ENCODE results near the gene CSMD2. TPM values are rescaled to one million over a fixed set of nuclear protein-coding genes. Genes with fewer than 3 reads are reported as not detected.

CSMD2 gene
- total and polyA plus RNA-seq, 12 donors, result 0.35 to 5.1 (median 1.5) TPM

- H3K27ac ChIP-seq, result no peak overlapping the region
- no peaks in the 10 kb centered on the region for H3K27me3 ChIP-seq
- intact Hi-C loops (cut with DNase I), result no loop called here
- no peaks in the 10 kb centered on the region for H3K4me1 ChIP-seq (replicated peaks in 1 of 2)
- WGBS, 4 donors, result 76 to 90% (median 82%) methylated on average over 3 of the region's 3 CpGs
- DNase-seq, result no peak
- no peaks in the 10 kb centered on the region for H3K36me3 ChIP-seq (replicated peaks in 1 of 2)
- H3K9me3 ChIP-seq (replicated peaks in 1 of 3), result no peaks in the 10 kb centered on the region
- no peak for TF ChIP-seq POLR2A (IDR thresholded peaks at IDR 0.05)
- TF ChIP-seq, protein P1, sequence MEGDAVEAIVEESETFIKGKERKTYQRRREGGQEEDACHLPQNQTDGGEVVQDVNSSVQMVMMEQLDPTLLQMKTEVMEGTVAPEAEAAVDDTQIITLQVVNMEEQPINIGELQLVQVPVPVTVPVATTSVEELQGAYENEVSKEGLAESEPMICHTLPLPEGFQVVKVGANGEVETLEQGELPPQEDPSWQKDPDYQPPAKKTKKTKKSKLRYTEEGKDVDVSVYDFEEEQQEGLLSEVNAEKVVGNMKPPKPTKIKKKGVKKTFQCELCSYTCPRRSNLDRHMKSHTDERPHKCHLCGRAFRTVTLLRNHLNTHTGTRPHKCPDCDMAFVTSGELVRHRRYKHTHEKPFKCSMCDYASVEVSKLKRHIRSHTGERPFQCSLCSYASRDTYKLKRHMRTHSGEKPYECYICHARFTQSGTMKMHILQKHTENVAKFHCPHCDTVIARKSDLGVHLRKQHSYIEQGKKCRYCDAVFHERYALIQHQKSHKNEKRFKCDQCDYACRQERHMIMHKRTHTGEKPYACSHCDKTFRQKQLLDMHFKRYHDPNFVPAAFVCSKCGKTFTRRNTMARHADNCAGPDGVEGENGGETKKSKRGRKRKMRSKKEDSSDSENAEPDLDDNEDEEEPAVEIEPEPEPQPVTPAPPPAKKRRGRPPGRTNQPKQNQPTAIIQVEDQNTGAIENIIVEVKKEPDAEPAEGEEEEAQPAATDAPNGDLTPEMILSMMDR (IDR thresholded peaks at IDR 0.05), result no peak
- no peak overlapping the region for H3K4me3 ChIP-seq
Measured at GRCh38 chr1:33716976-33717688, 447.9 kb downstream of the CSMD2 start.

DNA sequence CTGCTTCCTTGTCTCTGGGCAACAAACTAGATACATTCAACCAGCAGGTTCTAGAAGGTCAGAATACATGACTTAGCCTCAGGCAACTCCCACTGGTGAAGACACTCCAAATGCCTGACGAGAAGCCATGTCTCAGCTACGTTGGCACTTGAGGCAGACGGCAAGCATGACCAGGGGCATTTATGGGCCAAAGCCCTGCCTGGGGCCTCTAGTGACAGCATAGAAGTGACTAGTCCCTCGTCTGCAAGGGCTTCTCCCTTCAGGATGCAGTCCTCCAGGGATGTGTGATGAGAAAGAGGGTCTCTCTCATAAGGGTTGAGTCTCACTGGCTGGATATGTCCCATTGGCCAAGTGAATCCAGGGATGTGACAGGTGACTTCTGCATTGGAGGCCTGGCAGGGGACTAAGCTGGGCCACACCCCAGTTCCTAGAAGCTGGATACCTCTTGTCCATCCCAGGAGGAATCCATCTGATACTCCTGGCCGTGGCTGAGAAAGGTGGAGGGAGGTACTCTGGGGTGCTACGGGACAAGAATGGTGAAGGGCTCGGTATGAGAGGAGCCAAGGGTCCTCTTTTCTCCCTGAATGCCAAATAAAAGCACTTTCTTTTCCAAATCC, 449.7 kb downstream of the CSMD2 start:
- TF ChIP-seq, protein P1 (IDR thresholded peaks at IDR 0.05), result no peak
- TF ChIP-seq POLR2A (IDR thresholded peaks at IDR 0.05), result no peak
- DNase-seq, result no peak
- Histone ChIP-seq H3K9me3 (replicated peaks in 1 of 3) (no peaks in the 10 kb centered on the region), H3K27me3 (no peaks in the 10 kb centered on the region), H3K4me3 (no peak overlapping the region), H3K36me3 (replicated peaks in 1 of 2) (no peaks in the 10 kb centered on the region), H3K27ac (no peak overlapping the region), H3K4me1 (replicated peaks in 1 of 2) (no peaks in the 10 kb centered on the region)
- intact Hi-C loops (cut with DNase I), result no loop called here
- 86 to 97% (median 91%) methylated on average over 3 to 7 of the region's 7 CpGs for WGBS, 4 donors

DNA sequence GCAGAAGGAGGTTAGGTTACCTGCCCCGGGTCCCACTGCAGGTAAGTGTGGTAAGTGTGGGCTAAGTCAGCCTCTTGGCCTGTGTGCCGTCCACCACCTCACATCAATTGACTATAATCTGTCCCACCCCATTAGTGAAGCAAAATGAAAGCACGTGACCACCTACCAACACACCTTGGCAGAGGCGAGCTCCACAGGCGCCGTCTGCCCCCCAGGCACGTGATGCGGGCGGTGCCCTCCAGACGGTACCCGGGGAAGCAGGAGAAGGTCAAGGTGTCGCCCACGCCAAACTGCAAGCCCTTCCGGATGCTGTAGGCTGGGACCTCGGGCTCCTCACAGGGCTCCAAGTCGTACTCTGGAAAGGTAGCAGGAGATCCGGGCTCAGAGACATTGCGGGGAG, 450.6 kb downstream of the CSMD2 start:
- no peak for DNase-seq
- H3K9me3 ChIP-seq (replicated peaks in 1 of 3), result no peaks in the 10 kb centered on the region
- no peaks in the 10 kb centered on the region for H3K4me1 ChIP-seq (replicated peaks in 1 of 2)
- no peak overlapping the region for H3K4me3 ChIP-seq
- H3K36me3 ChIP-seq (replicated peaks in 1 of 2), result no peaks in the 10 kb centered on the region
- intact Hi-C loops (cut with DNase I), result no loop called here
- TF ChIP-seq POLR2A (IDR thresholded peaks at IDR 0.05), result no peak
- TF ChIP-seq, protein P1 (IDR thresholded peaks at IDR 0.05), result no peak
- H3K27ac ChIP-seq, result no peak overlapping the region
- no peaks in the 10 kb centered on the region for H3K27me3 ChIP-seq
- 92 to 97% (median 93%) methylated on average over 16 to 18 of the region's 18 CpGs for WGBS, 4 donors

DNA sequence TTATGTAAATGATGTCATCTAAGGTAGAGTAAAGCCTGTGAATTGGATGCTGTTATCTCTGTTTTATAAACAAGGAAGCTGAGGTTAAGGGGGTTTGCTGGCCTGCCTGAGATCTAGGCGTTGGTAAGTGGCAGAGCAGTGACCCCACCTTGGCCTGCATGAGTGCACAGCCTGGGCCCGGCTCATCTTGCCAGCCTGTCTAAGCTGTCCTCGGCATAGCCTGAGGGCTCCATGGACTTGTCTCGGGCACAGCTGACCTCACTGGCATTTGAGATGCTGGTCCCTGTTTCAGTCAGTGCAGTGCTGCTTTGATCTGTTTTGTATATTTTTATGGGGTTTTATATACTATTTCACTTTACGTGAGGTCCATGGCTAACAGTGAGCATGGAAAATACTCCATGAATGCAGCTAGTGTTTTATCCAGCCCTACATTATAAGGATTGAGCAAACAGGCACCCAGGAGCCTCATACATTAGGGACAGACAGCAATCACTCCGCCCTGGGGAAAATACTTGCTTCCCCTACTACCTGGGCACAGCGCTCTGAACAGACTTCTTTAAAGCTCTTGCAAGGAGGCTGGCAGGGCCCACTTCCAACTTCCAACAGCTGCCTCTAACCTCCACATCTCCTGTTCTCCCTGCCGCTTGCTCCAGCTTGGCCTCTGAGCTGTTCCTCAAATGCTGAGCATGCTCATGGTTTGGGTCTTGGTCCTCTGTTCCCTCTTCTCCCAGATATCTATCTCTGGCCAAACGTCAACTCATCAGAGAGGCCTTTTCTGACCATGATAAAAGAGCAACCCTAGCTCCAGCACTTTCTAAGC, 451.8 kb downstream of the CSMD2 start:
- Histone ChIP-seq H3K4me3 (no peak overlapping the region), H3K27me3 (no peaks in the 10 kb centered on the region), H3K27ac (no peak overlapping the region), H3K36me3 (replicated peaks in 1 of 2) (no peaks in the 10 kb centered on the region), H3K4me1 (replicated peaks in 1 of 2) (no peaks in the 10 kb centered on the region), H3K9me3 (replicated peaks in 1 of 3) (no peaks in the 10 kb centered on the region)
- TF ChIP-seq POLR2A (IDR thresholded peaks at IDR 0.05), result no peak
- TF ChIP-seq, protein P1 (IDR thresholded peaks at IDR 0.05), result no peak
- intact Hi-C loops (cut with DNase I), result no loop called here
- 74 to 83% (median 79%) methylated on average over 9 of the region's 9 CpGs for WGBS, 4 donors
- no peak for DNase-seq
